GM12865 (cell line): ENCODE measurements around the gene ZBTB7B.
"Not testable (repeated sequence)": the region's sequence is repeated elsewhere in the genome, so short reads cannot be mapped to it uniquely, and the experiment has no call there.

Experiments used
- DNase-seq: peaks from one replicate; pipeline ENCODE4 v3.0.0; 2010; ENCODE audit warnings: low read depth
- H3K4me3 ChIP-seq: 2 replicates; pipeline ENCODE4 v1.5.1; 2011; ENCODE audit warnings: mild to moderate bottlenecking, low read depth, low read length, control low read depth
- CTCF ChIP-seq: IDR thresholded peaks from 2 replicates; pipeline ENCODE4 v1.5.1; 2011; ENCODE audit warnings: low read length, control low read depth, low read depth, inconsistent platforms; ENCODE audit not compliant: insufficient read depth; ENCODE audit errors: missing control alignments

The ZBTB7B gene

GRCh38 chr1:154972517-154973343, 29.9 kb upstream of the ZBTB7B start:
- DNase-seq: no peak
- peak overlapping the region; percentile 96 for H3K4me3 ChIP-seq
- no peak for TF ChIP-seq CTCF

GRCh38 chr1:154973344-154974101, 29.1 kb upstream of the ZBTB7B start:
- H3K4me3 ChIP-seq: peak overlapping the region; percentile 96
- no peak for TF ChIP-seq CTCF
- peak; percentile 96 for DNase-seq

- peak; percentile 100 for DNase-seq
- TF ChIP-seq CTCF: no peak
- peak within 1 kb of the TSS; percentile 96 for H3K4me3 ChIP-seq
Measured at GRCh38 chr1:154974102-154974807, 28.3 kb upstream of the ZBTB7B start, which contains the start of gene CKS1B. TSS of gene CKS1B (plus strand) at chr1:154974681. CDS start at chr1:154974746, 65 bp downstream.

- H3K4me3 ChIP-seq: peak overlapping the region; percentile 96
- no peak for TF ChIP-seq CTCF
- peak; percentile 98 for DNase-seq
Measured at GRCh38 chr1:154974808-154975408, 27.7 kb upstream of the ZBTB7B start.

GRCh38 chr1:154975409-154976059, 27.1 kb upstream of the ZBTB7B start:
- no peak for TF ChIP-seq CTCF
- peak overlapping the region; percentile 96 for H3K4me3 ChIP-seq
- DNase-seq: peak; percentile 82

GRCh38 chr1:154977762-154978161, 24.8 kb upstream of the ZBTB7B start:
- DNase-seq, H3K4me3 ChIP-seq: not testable (repeated sequence)
